Panc1 (cell line): Measurements from ENCODE around the gene CHIA. TPM values are rescaled to one million over a fixed set of nuclear protein-coding genes. Genes with fewer than 3 reads are reported as not detected.
"Not testable (repeated sequence)": the region's sequence is repeated elsewhere in the genome, so short reads cannot be mapped to it uniquely, and the experiment has no call there.

Source experiments
- ATAC-seq: fragments of 200-7000 bp; cut with Tn5 transposase; 2 replicates; pipeline ENCODE4 v1.9.1; 2020; ENCODE audit warnings: mild to moderate bottlenecking, moderate library complexity
- BruUV-seq: library from RNA; stranded (reverse); fragments of 400-500 nt; replicated peaks from 2 replicates; lab custom pipeline; 2021; lab: Mats Ljungman, UMichigan
- CTCF ChIA-PET: fragments of 300-600 bp; sonication (Branson Sonifier 250); formaldehyde crosslinking; loops from one replicate; lab custom pipeline; 2022; ENCODE audit warnings: antibody characterized with exemption; lab: Charles Lee
- POLR2A ChIA-PET: fragments of 300-600 bp; sonication (Branson Sonifier 250); formaldehyde crosslinking; loops from one replicate; lab custom pipeline; 2022; ENCODE audit warnings: antibody characterized with exemption; lab: Charles Lee
- DNase-seq: peaks from one replicate; pipeline ENCODE4 v3.0.0-alpha.2; 2010; ENCODE audit warnings: low read depth, low spot score
- H3K27ac ChIP-seq: 2 replicates; pipeline ENCODE4 v1.5.1; 2011; ENCODE audit warnings: mild to moderate bottlenecking, low read length, inconsistent platforms
- H3K27me3 ChIP-seq: fragments of 200-500 bp; sonication (Bioruptor generic); 2 replicates; pipeline ENCODE4 v1.6.0; 2014; ENCODE audit warnings: low read length, inconsistent platforms; ENCODE audit not compliant: control insufficient read depth, insufficient read depth
- H3K36me3 ChIP-seq: fragments of 200-500 bp; sonication (Bioruptor generic); 2 replicates; pipeline ENCODE4 v1.5.1; 2014; ENCODE audit warnings: inconsistent platforms, mild to moderate bottlenecking, low read length, moderate library complexity; ENCODE audit not compliant: control insufficient read depth, insufficient read depth
- H3K4me1 ChIP-seq: 2 replicates; pipeline ENCODE4 v1.5.1; 2011; ENCODE audit warnings: inconsistent platforms, mild to moderate bottlenecking, low read length, moderate library complexity; ENCODE audit not compliant: control insufficient read depth, insufficient read depth
- H3K4me3 ChIP-seq, 2 experiments: 2 replicates each; pipeline ENCODE4 v1.5.1; 2011 to 2012; ENCODE audit warnings: low read depth in 2 of 2, low read length in 2 of 2, mild to moderate bottlenecking in 2 of 2, inconsistent platforms in 1 of 2, moderate library complexity in 1 of 2
- H3K9me3 ChIP-seq: fragments of 200-500 bp; sonication (Bioruptor generic); 2 replicates; pipeline ENCODE4 v1.5.1; 2014; ENCODE audit warnings: low read depth, mild to moderate bottlenecking, inconsistent platforms, low read length, moderate library complexity; ENCODE audit not compliant: control insufficient read depth, insufficient read depth
- CTCF ChIP-seq: fragments of 450-650 bp; IDR thresholded peaks from 2 replicates; pipeline ENCODE4 v1.5.1; 2017; ENCODE audit warnings: mild to moderate bottlenecking
- POLR2AphosphoS5 ChIP-seq: IDR thresholded peaks from 2 replicates; pipeline ENCODE4 v1.6.1; 2012; ENCODE audit warnings: mild to moderate bottlenecking, low read depth, low read length, moderate library complexity
- REST ChIP-seq, 2 experiments: IDR thresholded peaks; 2 replicates each; pipeline ENCODE4 v1.6.1; 2011 to 2012; ENCODE audit warnings: low read depth in 2 of 2, control low read depth in 1 of 2, low read length in 1 of 2, mild to moderate bottlenecking in 1 of 2, moderate library complexity in 1 of 2; ENCODE audit not compliant: insufficient read depth in 1 of 2
- SIN3A ChIP-seq: IDR thresholded peaks from 2 replicates; pipeline ENCODE4 v1.6.1; 2012; ENCODE audit warnings: low read depth, mild to moderate bottlenecking, low read length, moderate library complexity, borderline replicate concordance; ENCODE audit not compliant: insufficient read depth
- TCF7L2 ChIP-seq: IDR thresholded peaks from 2 replicates; pipeline ENCODE4 v1.6.1; 2011; ENCODE audit warnings: mild to moderate bottlenecking, low read depth, low read length, inconsistent platforms
- in situ Hi-C: cut with HindIII; loops from 2 replicates; pipeline ENCODE4 v1.10.0; 2016; ENCODE audit warnings: low sequenced_read_pairs, low pct_unique_long_range_greater_than_20kb
- intact Hi-C: fragments of 100-400 bp; cut with micrococcal nuclease; formaldehyde crosslinking; loops from one replicate; pipeline ENCODE4 v1.10.0; 2022; ENCODE audit not compliant: unreplicated experiment
- total RNA-seq: library from RNA; stranded (reverse); gene quantifications from one replicate; pipeline ENCODE4 v1.2.1, GENCODE V29; 2021; ENCODE audit not compliant: unreplicated experiment

Gene CHIA
- total RNA-seq, 1 experiment from 2014 or later: not detected

GRCh38 chr1:111332190-111332589, 41.5 kb downstream of the CHIA start:
- CTCF ChIA-PET: no interaction called here

GRCh38 chr1:111334169-111334568, 43.5 kb downstream of the CHIA start:
- Histone ChIP-seq H3K27ac (no peak overlapping the region), H3K36me3 (no peaks in the 10 kb centered on the region), H3K27me3 (no peaks in the 10 kb centered on the region), H3K4me1 (no peaks in the 10 kb centered on the region), H3K9me3 (no peaks in the 10 kb centered on the region), H3K4me3 (no peak overlapping the region)
- ChIA-PET POLR2A (no interaction called here), CTCF (interaction anchor here (1.6 kb wide), 1 partner anchor 111 kb away, joined by 6 read pairs; no protein-coding TSS in a partner anchor)
- in situ Hi-C loops: no loop called here
- TF ChIP-seq POLR2AphosphoS5 (no peak), SIN3A (no peak), TCF7L2 (no peak), CTCF (peak; percentile 68)
- intact Hi-C loops: loop anchor here (1.0 kb wide), 1 partner anchor 112 kb away; no protein-coding TSS in a partner anchor
- DNase-seq (no peak), ATAC-seq (peak; percentile 79)
- BruUV-seq: no TSS peak

More at GRCh38 chr1:111332190-111332589, 41.5 kb downstream of the CHIA start:
- intact Hi-C loops: no loop called here
- no peak for ATAC-seq
- Histone ChIP-seq H3K4me3 (no peak overlapping the region), H3K9me3 (no peaks in the 10 kb centered on the region), H3K27me3 (no peaks in the 10 kb centered on the region), H3K36me3 (no peaks in the 10 kb centered on the region), H3K27ac (no peak overlapping the region), H3K4me1 (no peaks in the 10 kb centered on the region)
- no peak for TF ChIP-seq SIN3A
- no peak for TF ChIP-seq REST (IDR thresholded peaks at IDR 0.05; ENCODE audit: insufficient read depth in 1 of 2, low read depth in 2 of 2, low read length in 1 of 2)
- no peak for TF ChIP-seq TCF7L2
- TF ChIP-seq POLR2AphosphoS5: no peak
- no peak for TF ChIP-seq CTCF
- POLR2A ChIA-PET: no interaction called here
- DNase-seq: no peak
- no TSS peak for BruUV-seq
- in situ Hi-C loops: no loop called here

GRCh38 chr1:111335214-111335877, 44.7 kb downstream of the CHIA start:
- H3K9me3 ChIP-seq, DNase-seq, H3K27me3 ChIP-seq, in situ Hi-C loops, H3K36me3 ChIP-seq, H3K4me1 ChIP-seq, intact Hi-C loops, POLR2A ChIA-PET, H3K4me3 ChIP-seq, ATAC-seq, H3K27ac ChIP-seq, BruUV-seq: not testable (repeated sequence)
- CTCF ChIA-PET: interaction anchor here (1.6 kb wide), 1 partner anchor 112 kb away, joined by 6 read pairs; no protein-coding TSS in a partner anchor

GRCh38 chr1:111338849-111339248, 48.2 kb downstream of the CHIA start:
- DNase-seq, H3K4me1 ChIP-seq, in situ Hi-C loops, H3K36me3 ChIP-seq, H3K27me3 ChIP-seq, CTCF ChIA-PET, POLR2A ChIA-PET, ATAC-seq, H3K27ac ChIP-seq, intact Hi-C loops, H3K9me3 ChIP-seq, H3K4me3 ChIP-seq, BruUV-seq: not testable (repeated sequence)
